HUES64 (cell line): ENCODE results near the gene PDGFA.

Source experiments
- H3K27ac ChIP-seq: 2 replicates; pipeline ENCODE4 v1.7.0; 2013; ENCODE audit warnings: low read depth, low read length, inconsistent platforms
- H3K27me3 ChIP-seq: 2 replicates; pipeline ENCODE4 v1.6.1; 2013; ENCODE audit warnings: mild to moderate bottlenecking, low read length; ENCODE audit not compliant: insufficient read depth
- H3K36me3 ChIP-seq: 2 replicates; pipeline ENCODE4 v1.6.1; 2013; ENCODE audit warnings: mild to moderate bottlenecking, low read length; ENCODE audit not compliant: insufficient read depth
- H3K4me1 ChIP-seq: 2 replicates; pipeline ENCODE4 v1.6.1; 2013; ENCODE audit warnings: mild to moderate bottlenecking, low read length, moderate library complexity; ENCODE audit not compliant: insufficient read depth
- H3K4me3 ChIP-seq: 2 replicates; pipeline ENCODE4 v1.5.1; 2013; ENCODE audit warnings: mild to moderate bottlenecking, low read length, moderate library complexity
- H3K9ac ChIP-seq: 2 replicates; pipeline ENCODE4 v1.6.1; 2013; ENCODE audit warnings: mild to moderate bottlenecking, low read depth, low read length
- H3K9me3 ChIP-seq: 2 replicates; pipeline ENCODE4 v1.6.1; 2013; ENCODE audit warnings: low read depth, low read length; ENCODE audit not compliant: insufficient read depth
- WGBS: fragments of 150-250, 120-280 bp; methylation state at CpG from one replicate; pipeline ENCODE4 v1.1.7; 2013; ENCODE audit warnings: missing lambda C conversion rate; 5-methylcytosine and 5-hydroxymethylcytosine counted together

PDGFA gene

GRCh38 chr7:449324-450019 is 70.2 kb downstream of the PDGFA start:
- peaks cover 27% of the 10 kb centered on the region for H3K27me3 ChIP-seq
- no peak overlapping the region for H3K4me3 ChIP-seq
- no peaks in the 10 kb centered on the region for H3K36me3 ChIP-seq
- no peak overlapping the region for H3K9ac ChIP-seq
- 71% methylated on average over 17 of the region's 17 CpGs for WGBS
- H3K4me1 ChIP-seq = peaks cover 15% of the 10 kb centered on the region
- no peak overlapping the region for H3K27ac ChIP-seq
- no peaks in the 10 kb centered on the region for H3K9me3 ChIP-seq

- Histone ChIP-seq H3K27me3 (peaks cover 16% of the 10 kb centered on the region), H3K9me3 (no peaks in the 10 kb centered on the region), H3K4me1 (peaks cover 15% of the 10 kb centered on the region), H3K4me3 (no peak overlapping the region), H3K9ac (no peak overlapping the region), H3K36me3 (no peaks in the 10 kb centered on the region), H3K27ac (no peak overlapping the region)
- WGBS = 92% methylated on average over 9 of the region's 9 CpGs
Measured at GRCh38 chr7:447523-447922, 72.1 kb downstream of the PDGFA start.
